ENCODE results near the gene TRIM49. TPM values are rescaled to one million over a fixed set of nuclear protein-coding genes. Genes with fewer than 3 reads are reported as not detected.
"Not testable (repeated sequence)": the region's sequence is repeated elsewhere in the genome, so short reads cannot be mapped to it uniquely, and the experiment has no call there.

TRIM49 gene
- not detected for total RNA-seq

DNA sequence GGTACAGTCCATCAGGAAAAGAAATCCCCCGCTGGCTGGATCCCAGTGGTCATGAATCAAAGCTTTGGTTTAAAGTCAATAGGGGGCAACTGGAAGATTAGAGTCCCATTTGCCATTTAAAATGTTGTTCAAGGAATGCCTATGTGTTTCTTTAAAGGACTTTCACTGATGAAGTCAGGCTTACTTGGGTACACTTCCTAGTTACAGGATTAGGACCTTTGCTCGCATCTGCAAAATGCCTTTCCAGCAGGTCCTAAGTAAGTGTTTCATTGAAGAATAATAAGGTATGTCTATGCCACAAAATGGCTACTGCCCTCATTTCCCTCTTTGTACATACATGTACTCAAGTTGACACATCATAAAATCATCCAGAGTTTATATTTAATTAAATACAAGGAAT, at the start of gene TRIM49:
Gene TRIM49, minus strand, starts transcription at position 101 of the 400 bp plus-strand sequence. CDS start 4,106 bp downstream, outside the sequence.
- POLR2A ChIA-PET; H3K27ac Mint-ChIP-seq; DNase-seq; H3K27me3 Mint-ChIP-seq; H3K4me1 Mint-ChIP-seq; H3K9me3 Mint-ChIP-seq; H3K4me3 Mint-ChIP-seq; H3K36me3 Mint-ChIP-seq (ENCODE audit: low read depth); CTCF ChIA-PET: not testable (repeated sequence)

DNA sequence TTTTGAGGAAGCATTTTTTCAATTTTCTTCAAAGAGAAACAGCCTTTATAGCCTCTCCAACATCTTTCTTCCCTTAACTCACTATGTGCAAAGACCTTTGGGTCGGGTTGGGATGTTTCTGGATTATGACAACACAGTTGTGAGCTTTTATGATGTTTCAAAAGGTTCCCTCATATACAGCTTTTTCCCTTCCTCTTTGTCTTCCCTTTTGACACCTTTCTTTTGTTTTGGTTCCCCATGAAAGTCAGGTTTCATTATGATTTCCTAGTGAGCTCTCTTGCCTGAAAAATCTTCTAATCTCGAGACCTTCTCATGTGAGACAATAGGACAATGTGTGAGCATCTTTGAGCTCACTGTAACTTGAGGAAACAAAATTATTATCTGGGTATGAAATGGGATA, 18.3 kb upstream of the TRIM49 start:
- CTCF ChIA-PET, H3K4me1 Mint-ChIP-seq, POLR2A ChIA-PET: not testable (repeated sequence)

GRCh38 chr11:89820008-89820407, 11.6 kb upstream of the TRIM49 start:
- H3K4me3 Mint-ChIP-seq; H3K27ac Mint-ChIP-seq; H3K4me1 Mint-ChIP-seq; DNase-seq; H3K36me3 Mint-ChIP-seq (ENCODE audit: low read depth); POLR2A ChIA-PET; H3K27me3 Mint-ChIP-seq; H3K9me3 Mint-ChIP-seq; CTCF ChIA-PET: not testable (repeated sequence)

More for the DNA sequence above, 18.3 kb upstream of the TRIM49 start:
- not testable (repeated sequence) for H3K27ac Mint-ChIP-seq; H3K9me3 Mint-ChIP-seq; H3K36me3 Mint-ChIP-seq (ENCODE audit: low read depth); DNase-seq; H3K27me3 Mint-ChIP-seq; H3K4me3 Mint-ChIP-seq

DNA sequence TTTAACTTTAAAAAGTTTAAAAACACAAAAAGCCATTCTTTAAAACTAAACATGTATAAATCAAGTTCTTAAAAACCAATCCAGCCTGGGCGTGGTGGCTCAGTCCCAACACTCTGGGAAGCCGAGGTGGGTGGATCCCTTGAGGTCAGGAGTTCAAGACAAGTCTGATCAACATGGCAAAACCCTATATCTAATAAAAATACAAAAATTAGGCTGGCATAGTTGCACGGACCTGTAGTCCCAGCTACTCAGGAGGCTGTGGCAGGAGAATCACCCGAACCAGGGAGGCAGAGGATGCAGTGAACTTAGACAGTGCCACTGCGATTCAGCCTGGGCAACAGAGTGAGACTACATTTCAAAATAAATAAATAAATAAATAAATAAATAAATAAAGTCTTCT, 5.2 kb upstream of the TRIM49 start:
- H3K4me3 Mint-ChIP-seq; H3K9me3 Mint-ChIP-seq; POLR2A ChIA-PET; H3K27me3 Mint-ChIP-seq; CTCF ChIA-PET; H3K27ac Mint-ChIP-seq; H3K36me3 Mint-ChIP-seq (ENCODE audit: low read depth); DNase-seq; H3K4me1 Mint-ChIP-seq: not testable (repeated sequence)

DNA sequence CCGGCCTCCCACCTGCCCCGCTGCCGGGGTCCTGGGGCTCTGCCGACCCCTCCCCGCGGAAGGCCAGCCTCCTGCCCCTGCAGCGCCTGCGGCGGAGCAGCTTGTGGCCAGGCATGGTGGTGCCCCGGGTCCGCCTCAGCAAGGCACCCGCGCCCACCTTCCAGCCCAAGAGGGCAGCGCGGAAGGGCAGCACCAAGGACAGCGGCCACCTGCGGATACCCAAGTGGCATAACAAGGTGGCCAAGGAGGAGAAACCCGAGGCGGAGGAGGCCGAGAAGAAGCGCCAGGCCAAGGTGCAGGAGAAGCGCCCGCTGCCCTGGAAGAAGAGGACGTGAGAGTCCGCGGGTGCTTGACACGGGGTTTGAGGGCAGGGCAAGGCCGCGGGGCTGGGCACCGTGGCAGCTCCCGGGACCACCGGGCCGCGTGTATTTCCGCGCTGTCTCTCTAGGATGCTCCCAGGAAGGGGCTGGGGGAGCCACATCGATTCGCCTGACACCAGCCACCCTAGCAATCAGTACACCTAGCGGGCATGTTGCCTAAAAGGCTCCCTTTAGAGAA, 20.8 kb downstream of the TRIM49 start:
- CTCF ChIA-PET; H3K4me3 Mint-ChIP-seq; H3K9me3 Mint-ChIP-seq; H3K36me3 Mint-ChIP-seq (ENCODE audit: low read depth); POLR2A ChIA-PET; DNase-seq; H3K27ac Mint-ChIP-seq; H3K4me1 Mint-ChIP-seq; H3K27me3 Mint-ChIP-seq: not testable (repeated sequence)

- H3K4me1 Mint-ChIP-seq; DNase-seq; H3K36me3 Mint-ChIP-seq (ENCODE audit: low read depth); H3K4me3 Mint-ChIP-seq; H3K27ac Mint-ChIP-seq; H3K27me3 Mint-ChIP-seq; CTCF ChIA-PET; H3K9me3 Mint-ChIP-seq; POLR2A ChIA-PET: not testable (repeated sequence)
These were observed 22.6 kb downstream of the TRIM49 start for GRCh38 chr11:89785726-89786125.

DNA sequence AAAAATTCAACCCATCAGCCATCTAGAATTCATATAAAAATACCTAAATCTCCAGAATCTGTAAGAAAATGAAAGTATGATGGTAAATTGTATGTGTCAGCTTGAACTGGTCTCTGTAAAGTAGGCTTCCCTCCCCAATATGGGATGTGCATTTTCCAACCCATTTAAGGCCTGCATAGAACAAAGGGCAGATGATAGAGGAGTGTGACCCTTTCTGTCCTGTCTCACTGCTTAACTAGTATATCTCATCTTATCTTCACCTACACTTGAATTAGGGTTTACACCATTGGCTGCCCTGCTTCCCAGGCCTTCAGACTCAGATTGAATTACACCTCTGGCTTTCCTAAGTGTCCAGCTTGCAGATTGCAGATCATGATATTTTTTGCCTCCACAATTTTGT, 57.6 kb downstream of the TRIM49 start:
- H3K27ac Mint-ChIP-seq; H3K9me3 Mint-ChIP-seq; POLR2A ChIA-PET; CTCF ChIA-PET; H3K36me3 Mint-ChIP-seq (ENCODE audit: low read depth); DNase-seq; H3K27me3 Mint-ChIP-seq; H3K4me1 Mint-ChIP-seq; H3K4me3 Mint-ChIP-seq: not testable (repeated sequence)

Other genes with a start within 250 kb of the TRIM49 start
- not detected for gene TRIM77, start 98.3 kb downstream of the TRIM49 start, total RNA-seq
- gene TRIM64B, start 69.9 kb upstream of the TRIM49 start, total RNA-seq: not detected
- not detected for gene TRIM49D1, start 113.7 kb upstream of the TRIM49 start, total RNA-seq
- not detected for gene TRIM49D2, start 115.5 kb upstream of the TRIM49 start, total RNA-seq
- gene TRIM64, start 157.5 kb upstream of the TRIM49 start, total RNA-seq: not detected
- not detected for gene TRIM49C, start 222.5 kb upstream of the TRIM49 start, total RNA-seq

All from activated CD4-positive, alpha-beta memory T cell treated with anti-CD3 and anti-CD28 coated beads, Interleukin-2, amount 10 ng/mL, durations not matched to agents 7 days and 5 days (primary cell).